B cell (primary cell): Measurements from ENCODE around the gene PRLR.

Experiments used
- EZH2 ChIP-seq: IDR thresholded peaks from 2 replicates; pipeline ENCODE4 v1.6.1; 2012; ENCODE audit warnings: borderline replicate concordance, low read depth, mild to moderate bottlenecking, moderate library complexity, low read length; ENCODE audit not compliant: insufficient read depth, poor library complexity, severe bottlenecking
- TF ChIP-seq, protein P1 (sequence below): fragments of 200-600 bp; IDR thresholded peaks from one replicate; pipeline ENCODE4 v1.8.0; 2022; ENCODE audit warnings: antibody characterized with exemption, mild to moderate bottlenecking

DNA sequence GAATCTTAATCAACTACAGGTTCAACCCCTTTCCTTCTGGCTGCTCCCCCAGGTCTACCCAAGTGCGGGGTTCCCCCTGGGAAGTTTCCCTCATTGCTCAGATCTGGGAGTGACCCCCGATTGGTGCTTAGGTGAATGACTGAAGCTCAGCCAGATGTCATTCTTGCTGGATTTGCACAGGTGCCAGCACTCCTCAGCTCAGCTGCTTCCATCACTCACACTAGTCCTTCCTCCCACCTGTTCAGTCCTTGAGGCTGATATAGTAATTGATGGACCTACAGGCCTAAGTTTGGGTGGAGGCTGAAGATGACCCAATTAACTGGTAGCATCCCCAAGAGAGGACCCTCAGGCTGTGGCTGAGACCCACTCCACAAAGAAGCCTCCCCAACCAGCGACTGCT is 32.9 kb downstream of the PRLR start:
- TF ChIP-seq, protein P1, sequence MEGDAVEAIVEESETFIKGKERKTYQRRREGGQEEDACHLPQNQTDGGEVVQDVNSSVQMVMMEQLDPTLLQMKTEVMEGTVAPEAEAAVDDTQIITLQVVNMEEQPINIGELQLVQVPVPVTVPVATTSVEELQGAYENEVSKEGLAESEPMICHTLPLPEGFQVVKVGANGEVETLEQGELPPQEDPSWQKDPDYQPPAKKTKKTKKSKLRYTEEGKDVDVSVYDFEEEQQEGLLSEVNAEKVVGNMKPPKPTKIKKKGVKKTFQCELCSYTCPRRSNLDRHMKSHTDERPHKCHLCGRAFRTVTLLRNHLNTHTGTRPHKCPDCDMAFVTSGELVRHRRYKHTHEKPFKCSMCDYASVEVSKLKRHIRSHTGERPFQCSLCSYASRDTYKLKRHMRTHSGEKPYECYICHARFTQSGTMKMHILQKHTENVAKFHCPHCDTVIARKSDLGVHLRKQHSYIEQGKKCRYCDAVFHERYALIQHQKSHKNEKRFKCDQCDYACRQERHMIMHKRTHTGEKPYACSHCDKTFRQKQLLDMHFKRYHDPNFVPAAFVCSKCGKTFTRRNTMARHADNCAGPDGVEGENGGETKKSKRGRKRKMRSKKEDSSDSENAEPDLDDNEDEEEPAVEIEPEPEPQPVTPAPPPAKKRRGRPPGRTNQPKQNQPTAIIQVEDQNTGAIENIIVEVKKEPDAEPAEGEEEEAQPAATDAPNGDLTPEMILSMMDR: no peak
- TF ChIP-seq EZH2: no peak
